ENCODE data around the gene ZNF221. TPM values are rescaled to one million over a fixed set of nuclear protein-coding genes. Genes with fewer than 3 reads are reported as not detected.
A peak's percentile ranks its signal among the peaks of the same experiment; 100 is the strongest.

Gene ZNF221
- total RNA-seq, 1 donor from 2014 or later: 3.8 TPM

- no peak for DNase-seq (ENCODE audit: low read depth)
Observed at GRCh38 chr19:43956827-43957226, 5.8 kb downstream of the ZNF221 start.

GRCh38 chr19:43957891-43958290, 6.9 kb downstream of the ZNF221 start:
- no peak for DNase-seq (ENCODE audit: low read depth)

DNA sequence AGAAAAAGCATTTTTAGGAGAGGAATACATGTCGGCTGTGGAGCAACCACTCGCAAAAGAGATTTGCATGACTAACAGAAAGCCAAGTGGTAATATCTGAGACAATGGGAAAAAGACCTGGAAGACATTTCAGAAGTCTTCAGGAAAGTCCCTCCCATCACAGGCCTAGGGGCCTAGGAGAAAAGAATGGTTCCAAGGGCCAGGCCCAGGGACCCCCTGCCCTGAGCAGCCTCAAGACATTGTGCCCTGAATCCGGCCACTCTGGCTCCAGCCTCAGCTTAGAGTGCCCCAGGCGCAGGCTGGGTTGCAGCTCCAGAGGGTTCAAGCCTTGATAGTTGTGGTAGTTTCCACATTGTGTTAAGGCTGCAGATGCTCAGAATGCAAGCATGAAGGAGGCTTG, 9.4 kb downstream of the ZNF221 start:
- DNase-seq (ENCODE audit: low read depth): no peak

DNA sequence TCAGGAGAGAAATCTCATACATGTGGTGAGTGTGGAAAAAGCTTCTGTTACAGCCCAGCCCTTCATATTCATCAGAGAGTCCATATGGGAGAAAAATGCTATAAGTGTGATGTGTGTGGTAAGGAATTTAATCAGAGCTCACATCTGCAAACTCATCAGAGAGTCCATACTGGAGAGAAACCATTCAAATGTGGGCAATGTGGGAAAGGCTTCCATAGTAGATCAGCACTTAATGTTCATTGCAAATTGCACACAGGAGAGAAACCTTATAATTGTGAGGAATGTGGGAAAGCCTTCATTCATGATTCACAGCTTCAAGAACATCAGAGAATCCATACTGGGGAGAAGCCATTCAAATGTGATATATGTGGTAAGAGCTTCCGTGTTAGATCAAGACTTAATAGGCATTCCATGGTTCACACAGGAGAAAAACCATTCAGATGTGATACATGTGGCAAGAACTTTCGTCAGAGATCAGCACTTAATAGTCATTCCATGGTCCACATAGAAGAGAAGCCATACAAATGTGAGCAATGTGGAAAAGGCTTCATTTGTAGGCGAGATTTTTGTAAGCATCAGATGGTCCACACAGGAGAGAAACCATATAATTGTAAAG, 15.2 kb downstream of the ZNF221 start:
- peak; percentile 1 for DNase-seq (ENCODE audit: low read depth)

DNA sequence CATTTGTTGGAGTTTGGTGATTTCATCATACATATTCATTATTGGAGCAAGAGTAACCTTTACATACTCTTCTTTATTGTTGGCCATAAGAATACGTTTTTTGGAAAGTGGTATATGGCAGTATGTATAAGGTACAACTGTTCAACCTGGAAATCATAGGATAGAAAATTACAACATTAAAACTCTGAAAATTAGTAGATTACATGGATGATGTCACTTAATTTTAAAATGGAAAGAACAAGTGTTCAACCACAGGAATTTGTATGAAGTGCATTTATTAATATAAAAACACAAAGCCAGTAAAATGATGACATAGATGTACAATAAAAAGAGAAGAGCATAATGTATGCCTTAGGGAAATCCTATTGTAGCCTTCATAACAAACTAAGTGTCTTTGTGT, 25.7 kb downstream of the ZNF221 start:
- DNase-seq (ENCODE audit: low read depth): no peak

DNA sequence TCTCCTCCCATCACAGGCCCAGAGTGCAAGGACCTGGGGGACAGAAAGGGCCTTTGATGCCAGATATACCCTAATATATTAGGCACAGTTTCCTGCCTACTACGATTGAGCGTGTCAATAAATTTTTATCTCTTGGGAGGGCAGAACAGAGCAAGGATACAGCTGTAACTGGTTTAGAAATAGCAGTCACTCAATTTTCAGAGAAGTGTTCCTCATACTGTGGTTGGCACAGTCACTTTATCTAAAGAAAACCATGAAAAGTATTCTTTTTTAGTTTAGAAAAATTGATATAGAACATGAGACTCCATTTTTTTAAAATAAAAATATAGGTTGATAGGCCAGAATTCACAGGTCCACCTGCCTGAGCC, 32.5 kb downstream of the ZNF221 start:
- DNase-seq (ENCODE audit: low read depth): no peak

GRCh38 chr19:43983912-43984686, 33.1 kb downstream of the ZNF221 start, which contains the start of gene ZNF155:
TSS of gene ZNF155 (plus strand) at chr19:43984188. CDS start at chr19:43988544, 4,356 bp downstream.
- peak; percentile 99 for DNase-seq (ENCODE audit: low read depth)

DNA sequence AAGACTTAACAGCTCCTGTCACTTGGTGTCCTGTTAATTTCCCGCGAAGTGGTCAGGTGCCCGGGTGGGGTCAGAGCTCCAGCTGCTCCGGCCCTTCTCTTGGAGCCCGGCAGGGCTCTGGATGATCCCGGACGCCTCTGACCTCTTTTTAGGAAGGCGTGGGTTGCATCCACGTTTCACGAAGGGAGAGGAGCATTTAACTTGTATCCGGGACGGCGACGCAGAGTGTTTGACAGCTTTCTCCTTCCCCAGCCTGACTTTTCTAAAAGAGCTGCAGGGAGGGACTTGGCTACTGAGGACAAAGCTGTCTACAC, 33.6 kb downstream of the ZNF221 start:
- DNase-seq (ENCODE audit: low read depth): no peak

- peak; percentile 4 for DNase-seq (ENCODE audit: low read depth)
Observed at GRCh38 chr19:43997631-43998290, 46.7 kb downstream of the ZNF221 start.

DNA sequence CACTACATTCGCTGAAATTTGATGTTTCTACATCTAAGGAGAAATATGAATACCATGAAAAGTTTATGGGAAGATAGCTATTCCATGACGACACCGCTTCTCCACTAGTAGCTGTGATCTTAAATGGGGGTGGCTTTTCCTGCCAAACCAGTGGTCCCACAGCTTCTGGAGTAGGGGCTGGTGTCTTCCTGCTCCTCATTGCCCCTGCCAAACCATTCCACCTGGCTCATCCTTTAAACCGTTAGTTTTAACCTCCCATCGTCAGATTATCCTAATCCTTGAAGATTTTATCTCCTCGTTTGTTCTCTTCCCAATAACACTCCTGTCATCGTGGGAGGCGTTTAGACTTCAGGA, 51.2 kb downstream of the ZNF221 start:
- DNase-seq (ENCODE audit: low read depth): no peak

- DNase-seq (ENCODE audit: low read depth): peak; percentile 97
Observed at GRCh38 chr19:44002566-44003460, 51.8 kb downstream of the ZNF221 start, which contains the start of gene ZNF230. TSS of gene ZNF230 (plus strand) at chr19:44002957. CDS start at chr19:44007079, 4,122 bp downstream.

GRCh38 chr19:44003461-44004009, 52.5 kb downstream of the ZNF221 start:
- peak; percentile 6 for DNase-seq (ENCODE audit: low read depth)

DNA sequence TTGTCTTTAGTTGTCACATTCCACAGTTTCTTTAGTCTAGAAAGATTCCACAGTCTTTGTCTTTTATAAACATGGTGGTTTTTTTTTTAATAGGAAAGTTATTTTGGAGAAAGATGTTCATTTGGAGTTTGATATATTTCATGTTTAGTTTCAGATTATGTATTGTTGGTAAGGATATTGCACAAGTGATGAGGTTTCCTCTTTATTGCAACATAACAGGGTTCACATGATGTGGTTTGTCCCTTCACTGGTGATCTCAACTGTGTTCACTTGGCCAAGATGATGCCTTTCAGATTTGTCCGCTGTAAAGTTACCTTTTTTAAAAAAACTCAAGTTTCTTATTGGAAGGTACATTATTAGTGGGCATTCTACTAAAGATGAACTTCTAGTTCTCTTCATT, 54.9 kb downstream of the ZNF221 start:
- no peak for DNase-seq (ENCODE audit: low read depth)

DNA sequence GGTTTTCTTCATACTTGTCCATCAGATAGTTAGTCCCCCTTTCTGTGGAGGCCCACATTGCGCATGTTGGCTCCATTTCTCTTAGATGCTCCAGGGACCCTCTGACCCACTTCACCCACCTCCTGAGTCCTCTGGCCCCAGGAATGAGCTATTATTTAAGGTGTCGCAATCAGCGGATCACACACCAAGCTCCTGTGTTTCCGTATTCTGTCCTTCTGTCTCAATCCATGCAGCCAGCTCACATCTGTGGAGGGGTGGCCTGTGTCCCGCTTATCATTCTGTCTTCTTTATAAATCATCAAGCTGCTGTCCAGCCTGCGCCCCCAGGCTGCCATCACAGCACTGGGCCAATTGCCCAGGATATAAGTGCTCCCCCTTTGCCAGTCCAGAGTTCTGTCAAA, 56.4 kb downstream of the ZNF221 start:
- no peak for DNase-seq (ENCODE audit: low read depth)

- no peak for DNase-seq (ENCODE audit: low read depth)
Observed at GRCh38 chr19:44010468-44010867, 59.4 kb downstream of the ZNF221 start.

Other genes starting within 250 kb of the ZNF221 start
- gene IRGC, start 235.2 kb upstream of the ZNF221 start, total RNA-seq: not detected in 2 replicates
- gene SMG9, start 196.3 kb upstream of the ZNF221 start, total RNA-seq: 16.0 and 19.3 TPM in 2 replicates
- 0.27 and 1.6 TPM in 2 replicates for gene KCNN4, start 170.3 kb upstream of the ZNF221 start, total RNA-seq
- gene LYPD5, start 148.8 kb upstream of the ZNF221 start, total RNA-seq: 0.11 TPM in 1 of 2 replicates, not detected in the other
- 14.4 and 27.3 TPM in 2 replicates for gene ZNF283, start 123.9 kb upstream of the ZNF221 start, total RNA-seq
- gene ZNF404, start 67.3 kb upstream of the ZNF221 start, total RNA-seq: 0.47 and 2.0 TPM in 2 replicates
- 13.0 and 13.2 TPM in 2 replicates for gene ZNF45, start 15.9 kb upstream of the ZNF221 start, total RNA-seq
- 7.3 and 11.8 TPM in 2 replicates for gene ZNF155, start 33.0 kb downstream of the ZNF221 start, total RNA-seq
- gene ZNF230, start 51.7 kb downstream of the ZNF221 start, total RNA-seq: 3.0 and 3.6 TPM in 2 replicates
- gene ZNF222, start 74.2 kb downstream of the ZNF221 start, total RNA-seq: 3.0 and 5.6 TPM in 2 replicates
- 3.9 and 5.8 TPM in 2 replicates for gene ZNF223, start 100.8 kb downstream of the ZNF221 start, total RNA-seq
- gene ZNF284, start 120.9 kb downstream of the ZNF221 start, total RNA-seq: 3.0 and 3.6 TPM in 2 replicates
- 11.7 and 19.4 TPM in 2 replicates for gene ZNF224, start 143.1 kb downstream of the ZNF221 start, total RNA-seq
- 4.9 and 5.7 TPM in 2 replicates for gene ZNF225, start 162.2 kb downstream of the ZNF221 start, total RNA-seq
- gene ZNF234, start 190.3 kb downstream of the ZNF221 start, total RNA-seq: 15.5 and 16.9 TPM in 2 replicates
- gene ZNF226, start 213.9 kb downstream of the ZNF221 start, total RNA-seq: 18.9 and 23.2 TPM in 2 replicates